ENCODE data around the gene SPATA16.

SPATA16 gene

GRCh38 chr3:173007079-173007723 lies 133.8 kb downstream of the SPATA16 start:
- no peak for FAIRE-seq
- no peak for DNase-seq (ENCODE audit: insufficient read length, low spot score)

- DNase-seq (ENCODE audit: insufficient read length, low spot score) (no peak), FAIRE-seq (no peak)
These were observed 135.0 kb downstream of the SPATA16 start for GRCh38 chr3:173006006-173006405.

- DNase-seq (ENCODE audit: insufficient read length, low spot score) (no peak), FAIRE-seq (no peak)
These were observed 136.4 kb downstream of the SPATA16 start for GRCh38 chr3:173004681-173005080.

- no peak for DNase-seq (ENCODE audit: insufficient read length, low spot score)
- FAIRE-seq = no peak
These were observed 137.1 kb downstream of the SPATA16 start for GRCh38 chr3:173003956-173004355.

- DNase-seq (ENCODE audit: insufficient read length, low spot score) = no peak
These were observed 137.6 kb downstream of the SPATA16 start for GRCh38 chr3:173003471-173003870.

GRCh38 chr3:173001622-173002021 lies 139.4 kb downstream of the SPATA16 start:
- no peak for FAIRE-seq
- DNase-seq (ENCODE audit: insufficient read length, low spot score) = no peak

More at GRCh38 chr3:173003471-173003870, 137.6 kb downstream of the SPATA16 start:
- FAIRE-seq = no peak

- FAIRE-seq (no peak), DNase-seq (ENCODE audit: insufficient read length, low spot score) (no peak)
These were observed 140.5 kb downstream of the SPATA16 start for GRCh38 chr3:173000553-173000952.

GRCh38 chr3:172993412-172993811 lies 147.6 kb downstream of the SPATA16 start:
- FAIRE-seq (no peak), DNase-seq (ENCODE audit: insufficient read length, low spot score) (no peak)

GRCh38 chr3:172991424-172991996 lies 149.5 kb downstream of the SPATA16 start:
- no peak for FAIRE-seq
- no peak for DNase-seq (ENCODE audit: insufficient read length, low spot score)

- no peak for DNase-seq (ENCODE audit: insufficient read length, low spot score)
- no peak for FAIRE-seq
These were observed 151.7 kb downstream of the SPATA16 start for GRCh38 chr3:172989373-172989772.

- FAIRE-seq (no peak), DNase-seq (ENCODE audit: insufficient read length, low spot score) (no peak)
These were observed 153.8 kb downstream of the SPATA16 start for GRCh38 chr3:172987273-172987672.

- FAIRE-seq (no peak), DNase-seq (ENCODE audit: insufficient read length, low spot score) (no peak)
These were observed 156.1 kb downstream of the SPATA16 start for GRCh38 chr3:172984914-172985313.

- FAIRE-seq = no peak
- no peak for DNase-seq (ENCODE audit: insufficient read length, low spot score)
These were observed 158.2 kb downstream of the SPATA16 start for GRCh38 chr3:172982736-172983364.

GRCh38 chr3:172981407-172981983 lies 159.5 kb downstream of the SPATA16 start:
- FAIRE-seq = no peak
- no peak for DNase-seq (ENCODE audit: insufficient read length, low spot score)

GRCh38 chr3:172980849-172981248 lies 160.2 kb downstream of the SPATA16 start:
- no peak for FAIRE-seq

GRCh38 chr3:172977696-172978095 lies 163.3 kb downstream of the SPATA16 start:
- DNase-seq (ENCODE audit: insufficient read length, low spot score) (no peak), FAIRE-seq (no peak)

More at GRCh38 chr3:172980849-172981248, 160.2 kb downstream of the SPATA16 start:
- DNase-seq (ENCODE audit: insufficient read length, low spot score) = no peak

- no peak for FAIRE-seq
These were observed 166.1 kb downstream of the SPATA16 start for GRCh38 chr3:172974969-172975368.

GRCh38 chr3:172973799-172974198 lies 167.2 kb downstream of the SPATA16 start:
- DNase-seq (ENCODE audit: insufficient read length, low spot score) = no peak
- no peak for FAIRE-seq

More at GRCh38 chr3:172974969-172975368, 166.1 kb downstream of the SPATA16 start:
- no peak for DNase-seq (ENCODE audit: insufficient read length, low spot score)

- DNase-seq (ENCODE audit: insufficient read length, low spot score) (no peak), FAIRE-seq (no peak)
These were observed 168.3 kb downstream of the SPATA16 start for GRCh38 chr3:172972717-172973116.

GRCh38 chr3:172972067-172972466 lies 169.0 kb downstream of the SPATA16 start:
- FAIRE-seq = no peak

GRCh38 chr3:172968646-172969045 lies 172.4 kb downstream of the SPATA16 start:
- FAIRE-seq (no peak), DNase-seq (ENCODE audit: insufficient read length, low spot score) (no peak)

More at GRCh38 chr3:172972067-172972466, 169.0 kb downstream of the SPATA16 start:
- DNase-seq (ENCODE audit: insufficient read length, low spot score) = no peak

- FAIRE-seq = no peak
- no peak for DNase-seq (ENCODE audit: insufficient read length, low spot score)
These were observed 175.8 kb downstream of the SPATA16 start for GRCh38 chr3:172965256-172965655.
